ENCODE results near the gene AFP. TPM values are rescaled to one million over a fixed set of nuclear protein-coding genes. Genes with fewer than 3 reads are reported as not detected.

AFP gene
- total and polyA plus RNA-seq, 2 of the 8 experiments (the other 6 are each of a cell fraction or from before 2014, with no cell fraction given): 6.1 to 10.4 TPM

DNA sequence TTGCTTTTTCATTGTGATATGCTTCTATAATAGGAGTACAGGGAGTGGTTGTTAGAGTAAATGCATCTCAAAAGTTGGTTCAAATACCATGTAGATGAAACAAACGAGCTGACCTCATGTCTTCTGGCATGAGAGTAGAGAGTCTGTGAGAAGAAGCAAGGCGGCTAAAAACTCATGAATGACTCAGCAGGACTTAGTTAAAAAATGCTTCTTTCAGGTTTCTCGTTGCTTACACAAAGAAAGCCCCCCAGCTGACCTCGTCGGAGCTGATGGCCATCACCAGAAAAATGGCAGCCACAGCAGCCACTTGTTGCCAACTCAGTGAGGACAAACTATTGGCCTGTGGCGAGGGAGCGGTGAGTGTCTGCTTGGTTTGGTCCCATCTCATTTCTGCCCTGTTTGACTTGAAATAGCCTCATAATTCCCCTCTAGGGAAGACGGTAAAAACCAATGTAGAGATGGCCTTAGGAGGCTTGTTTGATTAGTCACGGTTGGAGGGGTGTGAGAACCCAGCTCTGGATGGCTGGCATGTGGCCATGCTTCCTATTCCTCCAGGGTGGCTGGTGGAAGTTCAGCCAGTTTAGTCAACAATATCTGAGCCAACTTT, 14.5 kb downstream of the AFP start:
- Histone ChIP-seq H3K4me1 (replicated peaks in 1 of 4; ENCODE audit: control insufficient read depth in 3 of 4, insufficient read depth in 4 of 4, low read length in 3 of 4) (peaks cover 5 to 25% (median 14%) of the 10 kb centered on the region in 4 experiments), H3K4me3 (ENCODE audit: extremely low read depth in 1 of 4, insufficient read depth in 2 of 4, low read depth in 3 of 4, low read length in 4 of 4) (peak overlapping the region in 1 of 4 experiments; percentile 16; a peak in 2 of 8 replicates), H2BK15ac (ENCODE audit: low read length) (no peak overlapping the region), H3K56ac (replicated peaks; ENCODE audit: insufficient read length, low read depth, low read length) (no peak overlapping the region), H2BK12ac (ENCODE audit: low read depth, low read length) (0 out of 2 replicates have a peak overlapping the region, but pooled peaks have one; percentile 45), H2BK20ac (ENCODE audit: low read length) (peak overlapping the region; percentile 72; the same call in 1 of the 2 replicates), H3K4ac (replicated peaks; ENCODE audit: insufficient read length, low read depth, low read length) (no peak overlapping the region), H3K23me2 (ENCODE audit: low read depth, low read length) (no peaks in the 10 kb centered on the region), H3K27ac (ENCODE audit: low read depth, low read length) (no peak overlapping the region), H3K9ac (replicated peaks in 1 of 4; ENCODE audit: extremely low read depth in 1 of 4, low read depth in 3 of 4, low read length in 3 of 4) (no peak overlapping the region), H2BK120ac (replicated peaks; ENCODE audit: low read depth, low read length) (peak overlapping the region; percentile 1), H3K27me3 (replicated peaks in 1 of 4; ENCODE audit: control insufficient read depth in 3 of 4, extremely low read depth in 1 of 4, insufficient read depth in 3 of 4, low read length in 3 of 4) (no peaks in the 10 kb centered on the region), H3K14ac (ENCODE audit: insufficient read length) (no peak overlapping the region), H2BK5ac (ENCODE audit: low read depth, low read length) (peak overlapping the region; percentile 87; the same call in 1 of the 2 replicates), H3K23ac (ENCODE audit: insufficient read length) (no peak overlapping the region), H2AFZ (ENCODE audit: low read length) (0 out of 2 replicates have a peak overlapping the region, but pooled peaks have one; percentile 36), H4K8ac (ENCODE audit: extremely low read depth, insufficient read depth, low read length) (no peak overlapping the region), H3K4me2 (ENCODE audit: insufficient read depth in 1 of 2, low read depth in 2 of 2, low read length in 2 of 2) (0 out of 4 replicates have a peak overlapping the region, but pooled peaks of 1 of the 2 experiments have one; percentile 3), H4K91ac (replicated peaks; ENCODE audit: insufficient read length, low read length) (peak overlapping the region; percentile 16), H2AK5ac (ENCODE audit: low read depth, low read length) (no peak overlapping the region), H3K36me3 (ENCODE audit: control insufficient read depth in 2 of 4, insufficient read depth in 4 of 4, low read length in 3 of 4) (no peaks in the 10 kb centered on the region), H3K79me2 (ENCODE audit: control insufficient read depth in 1 of 2, insufficient read depth in 2 of 2, low read length in 2 of 2) (no peaks in the 10 kb centered on the region), H3K18ac (ENCODE audit: extremely low read depth, low read length) (no peak overlapping the region), H4K20me1 (replicated peaks in 1 of 2; ENCODE audit: control insufficient read depth in 1 of 2, insufficient read depth in 2 of 2, low read length in 2 of 2) (no peaks in the 10 kb centered on the region), H4K5ac (ENCODE audit: insufficient read length, low read depth, low read length) (no peak overlapping the region), H3K9me3 (ENCODE audit: insufficient read depth in 2 of 2, low read depth in 1 of 2, low read length in 1 of 2) (no peaks in the 10 kb centered on the region), H3K79me1 (ENCODE audit: low read depth, low read length) (no peaks in the 10 kb centered on the region)
- FAIRE-seq (peak; percentile 28), DNase-seq (ENCODE audit: low read depth in 1 of 2, low spot score in 2 of 2) (peak in 1 of 2 experiments; percentile 51)
- POLR2A ChIA-PET (ENCODE audit: partially characterized antibody): interaction anchor here (0.8 kb wide), 1 partner anchor 42 kb away, joined by 3 read pairs; no protein-coding TSS in a partner anchor
- 41% methylated on average over 9 of the region's 9 CpGs; no CpG with 5 or more reads in 1 of the 2 experiments for WGBS, 2 experiments (ENCODE audit: extremely low coverage in 1 of 2, insufficient coverage in 1 of 2, insufficient read length in 1 of 2, insufficient replicate concordance in 2 of 2, low coverage in 1 of 2, low lambda C conversion rate in 2 of 2, missing lambda C conversion rate in 1 of 2)
- CTCF ChIA-PET (ENCODE audit: partially characterized antibody): interaction anchor here (1.3 to 2.0 kb wide), 2 partner anchors 12 to 110 kb away, joined by 4 to 9 read pairs; no protein-coding TSS in a partner anchor
